Renal pelvis (tissue), 4 donors: ENCODE results near the gene TACC2. TPM values are rescaled to one million over a fixed set of nuclear protein-coding genes. Genes with fewer than 3 reads are reported as not detected.

Experiments
- DNase-seq: peaks from one replicate; pipeline ENCODE4 v3.0.0-alpha.2; 2013
- polyA plus RNA-seq, 3 donors: library from polyadenylated mRNA; unstranded; fragments of 120-200 nt; gene quantifications; one replicate each; pipeline ENCODE4 v1.2.1, GENCODE V29; 2013; ENCODE audit not compliant: insufficient read length in 3 of 3

TACC2 gene
- polyA plus RNA-seq, 3 donors: 45.2 to 55.7 (median 51.4) TPM

DNA sequence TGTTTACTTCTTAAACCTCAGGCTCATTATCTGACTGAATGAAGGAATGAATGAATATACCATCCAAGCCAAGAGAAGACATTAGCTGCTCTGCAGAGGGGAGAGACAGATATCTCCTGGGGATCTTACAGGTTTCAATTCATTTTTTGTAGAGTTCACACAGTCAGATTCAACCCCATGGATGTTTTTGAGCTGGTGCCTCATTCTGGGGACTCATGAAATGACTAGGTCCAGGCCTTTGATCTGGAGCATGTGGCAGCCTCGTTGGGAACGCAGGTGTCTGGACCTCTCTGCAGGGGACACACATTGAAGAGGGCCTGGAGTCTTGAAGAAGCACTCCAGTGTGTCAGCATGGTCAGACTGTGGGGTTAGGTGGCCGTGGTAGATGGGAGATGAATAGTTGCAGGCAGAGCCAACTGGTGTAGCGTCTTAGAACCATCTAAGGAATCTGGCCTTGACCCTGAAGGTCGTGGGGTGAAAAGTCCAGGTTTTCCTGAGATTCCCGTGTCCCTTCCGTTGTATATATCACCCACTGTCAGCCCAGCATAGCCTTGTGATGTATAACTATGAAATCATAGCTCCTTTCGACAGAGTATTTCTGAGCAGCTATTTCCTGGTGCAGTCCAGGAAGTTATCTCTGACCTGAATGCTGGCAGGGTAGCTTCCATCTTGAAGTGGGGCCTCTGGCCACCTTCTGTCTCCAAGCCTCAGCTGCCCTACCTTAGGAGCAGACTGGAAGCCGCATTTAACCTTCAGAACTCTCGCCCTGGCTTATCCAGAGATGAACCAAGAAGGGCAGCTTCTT lies 304.4 kb downstream of the TACC2 start:
- no peak for DNase-seq

DNA sequence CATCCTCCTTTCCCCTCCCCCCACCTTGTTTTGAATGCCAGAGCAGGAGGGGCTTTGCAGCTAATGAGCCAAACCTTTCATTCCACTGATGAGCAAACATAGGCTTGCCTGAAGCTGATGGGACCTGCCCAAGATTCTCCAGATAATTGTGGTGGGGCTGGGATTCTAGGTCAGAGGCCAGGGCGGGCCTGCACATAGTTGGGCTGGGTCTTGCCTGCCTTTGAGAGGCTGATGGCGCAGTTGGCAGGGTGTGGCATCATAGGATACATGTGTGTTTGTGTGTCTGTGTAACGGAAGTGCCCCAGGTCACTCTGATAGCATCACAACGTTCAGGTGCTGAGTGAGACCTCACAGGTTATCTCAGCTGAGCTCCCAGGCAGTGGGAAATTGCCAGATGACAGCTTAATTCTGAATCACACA lies 305.0 kb downstream of the TACC2 start:
- DNase-seq: no peak

DNA sequence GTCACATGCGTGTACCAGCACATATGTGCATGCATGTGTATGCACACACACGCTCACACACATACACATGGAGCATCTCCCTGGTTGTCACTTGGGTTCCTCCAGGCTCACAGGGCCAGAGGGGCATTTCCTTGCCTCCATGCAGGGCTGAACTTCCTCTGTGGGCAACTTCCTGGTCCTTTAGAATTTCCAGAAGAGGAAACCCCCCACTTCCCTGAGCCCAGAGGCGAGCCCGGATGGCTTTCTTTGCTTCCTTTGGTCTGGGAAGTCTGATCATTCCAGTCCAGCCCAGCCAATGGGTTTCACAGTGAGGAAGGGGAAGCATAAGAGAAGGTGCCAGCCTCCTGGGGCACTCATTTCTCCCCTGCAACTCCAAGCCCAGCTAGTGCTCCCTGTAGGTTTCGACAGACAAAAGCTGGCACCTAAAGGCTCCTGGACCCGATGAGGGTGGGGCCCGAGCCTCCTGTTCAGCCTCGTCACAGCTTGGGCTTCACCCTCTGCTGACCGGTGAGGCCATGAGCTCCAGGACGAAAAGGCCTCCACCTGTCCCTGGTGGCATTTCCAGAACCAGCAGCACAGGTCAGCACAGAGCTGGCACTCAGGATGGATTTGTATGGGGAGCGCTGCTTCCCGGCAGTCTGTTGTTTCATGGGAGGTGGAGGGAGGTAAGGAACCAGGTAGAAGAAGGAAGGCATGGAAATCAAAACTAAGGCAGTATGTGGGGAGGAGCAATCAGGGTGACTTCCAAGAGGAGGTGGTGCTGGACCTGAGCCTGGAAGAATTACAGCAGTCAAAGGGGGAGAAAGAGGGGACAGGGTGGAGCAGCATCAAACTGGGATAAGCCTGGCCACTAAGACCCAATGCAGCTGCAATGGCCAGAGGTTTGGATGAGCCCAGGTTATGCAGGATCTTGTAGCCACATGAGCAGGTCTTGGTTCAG lies 305.8 kb downstream of the TACC2 start:
- DNase-seq: no peak

DNA sequence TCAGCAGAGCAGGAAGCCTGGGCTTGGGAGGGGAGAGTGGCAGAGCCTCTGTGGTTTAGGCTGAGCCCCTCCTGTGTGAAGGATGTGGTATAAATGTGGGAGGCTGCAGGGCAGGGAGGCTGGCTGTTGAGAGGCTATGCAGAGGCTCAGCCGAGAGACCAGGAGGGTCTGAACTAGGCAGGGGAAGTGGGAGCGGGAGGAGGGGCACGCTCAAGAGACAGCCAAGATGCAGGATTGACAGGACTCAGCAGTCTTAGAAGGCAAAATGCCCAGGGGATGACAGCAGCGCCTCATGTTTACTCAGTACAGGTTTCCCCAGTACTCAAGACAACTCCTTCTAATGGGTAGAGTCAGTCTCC lies 306.5 kb downstream of the TACC2 start:
- DNase-seq: no peak

DNA sequence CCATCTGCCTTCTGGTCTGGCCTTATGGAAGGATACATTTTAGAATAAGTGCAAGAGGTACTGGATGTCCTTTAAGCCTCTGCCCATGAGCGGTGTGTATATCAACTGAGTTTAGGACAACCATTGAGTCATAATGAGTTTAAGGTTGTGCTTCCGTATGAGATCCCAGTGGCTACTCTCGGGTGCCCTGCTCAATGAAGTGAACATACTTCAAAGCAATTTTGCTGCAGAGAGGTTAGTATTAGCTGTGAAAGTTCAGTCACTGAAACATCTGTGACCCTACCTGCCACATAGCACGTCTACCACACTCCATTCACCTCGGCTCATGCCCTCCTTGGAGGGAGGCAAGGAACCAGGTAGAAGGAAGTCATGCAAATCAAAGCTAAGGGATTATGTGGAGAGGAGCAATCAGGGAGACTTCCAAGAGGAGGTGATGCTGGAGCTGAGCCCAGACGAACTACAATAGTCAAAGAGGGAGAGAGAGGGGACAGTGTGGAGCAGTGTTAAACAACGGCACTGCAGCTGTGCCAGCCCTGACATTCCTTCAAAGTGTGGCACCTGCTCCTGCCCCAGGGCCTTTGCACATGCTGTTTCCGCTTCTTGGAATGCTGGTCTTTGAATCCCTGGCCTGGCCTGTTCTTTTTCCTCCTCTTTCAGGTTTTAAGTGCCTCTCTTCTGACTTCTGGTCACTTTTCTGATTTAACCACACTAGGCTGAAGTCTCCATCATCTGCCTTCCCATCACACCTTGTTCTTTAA lies 307.6 kb downstream of the TACC2 start:
- no peak for DNase-seq

DNA sequence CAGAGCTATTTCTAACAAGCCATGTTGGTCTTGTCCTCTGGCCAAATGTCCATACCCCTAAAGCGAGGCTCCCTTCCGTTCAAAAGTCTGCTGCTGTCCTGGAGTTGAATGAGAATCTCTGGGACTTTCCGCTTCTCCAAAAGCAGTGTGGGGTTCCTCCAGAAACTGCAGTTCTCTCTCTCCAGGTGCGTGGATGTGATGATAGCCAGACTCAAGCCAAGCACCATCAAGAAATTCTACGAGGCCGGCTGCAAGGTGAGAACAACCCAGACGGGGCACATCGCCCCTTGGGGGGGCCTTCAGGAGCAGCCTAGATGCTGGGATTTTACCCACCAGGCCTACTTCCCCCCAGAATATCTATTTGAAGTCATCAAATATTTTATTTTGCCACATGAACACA lies 308.6 kb downstream of the TACC2 start:
- no peak for DNase-seq

DNA sequence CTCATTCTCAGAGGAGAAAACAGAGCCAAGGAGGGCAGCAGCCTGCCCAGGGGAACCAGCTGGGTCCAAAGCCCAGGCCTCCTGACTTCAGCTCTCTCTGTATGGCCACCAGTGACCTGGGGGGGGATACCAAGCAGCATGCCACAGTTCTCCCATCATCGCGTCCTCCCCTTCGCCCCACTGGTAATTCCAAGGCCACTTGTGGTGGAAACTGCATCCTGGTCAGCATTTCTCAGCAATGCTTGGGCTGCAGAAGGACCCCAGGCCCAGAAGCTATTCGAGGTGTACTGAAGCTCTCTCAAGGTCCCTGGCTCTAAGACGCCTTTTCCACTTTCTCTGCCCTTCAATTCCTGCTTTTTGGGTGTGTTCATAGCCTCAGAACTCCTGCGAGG lies 309.2 kb downstream of the TACC2 start:
- DNase-seq: no peak

DNA sequence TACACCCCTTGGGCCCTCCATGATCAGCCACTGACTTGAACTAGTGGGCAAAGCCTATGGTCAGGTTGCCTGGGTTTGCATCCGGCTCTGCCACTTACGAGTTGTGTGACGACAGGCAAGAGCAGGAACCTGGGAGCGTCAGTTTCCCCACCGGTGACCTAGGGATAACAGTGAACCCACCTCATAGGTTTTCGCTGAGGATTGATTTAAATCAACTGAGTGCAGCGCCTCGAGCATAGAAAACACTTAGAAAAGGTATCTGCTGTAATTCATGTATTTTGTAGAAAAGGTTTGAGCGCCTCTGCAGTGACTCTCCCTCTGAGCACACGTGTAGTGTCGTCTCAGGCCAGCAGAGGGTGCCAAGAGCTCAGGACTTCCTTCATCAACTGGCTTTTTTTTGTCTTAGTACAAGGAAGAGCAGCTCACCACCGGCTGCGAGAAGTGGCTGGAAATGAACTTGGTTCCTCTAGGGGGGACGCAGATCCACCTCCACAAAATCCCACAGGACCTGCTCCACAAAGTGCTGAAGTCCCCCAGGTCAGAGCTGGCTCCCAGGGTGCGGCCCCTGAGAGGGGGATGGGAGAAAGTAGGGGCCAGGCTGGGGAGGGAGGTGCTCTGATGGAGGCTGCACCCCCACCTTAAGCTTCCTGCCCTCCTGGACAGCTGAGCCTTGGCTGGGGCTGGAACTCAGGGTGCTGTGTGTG lies 309.8 kb downstream of the TACC2 start:
- DNase-seq: peak; percentile 81

DNA sequence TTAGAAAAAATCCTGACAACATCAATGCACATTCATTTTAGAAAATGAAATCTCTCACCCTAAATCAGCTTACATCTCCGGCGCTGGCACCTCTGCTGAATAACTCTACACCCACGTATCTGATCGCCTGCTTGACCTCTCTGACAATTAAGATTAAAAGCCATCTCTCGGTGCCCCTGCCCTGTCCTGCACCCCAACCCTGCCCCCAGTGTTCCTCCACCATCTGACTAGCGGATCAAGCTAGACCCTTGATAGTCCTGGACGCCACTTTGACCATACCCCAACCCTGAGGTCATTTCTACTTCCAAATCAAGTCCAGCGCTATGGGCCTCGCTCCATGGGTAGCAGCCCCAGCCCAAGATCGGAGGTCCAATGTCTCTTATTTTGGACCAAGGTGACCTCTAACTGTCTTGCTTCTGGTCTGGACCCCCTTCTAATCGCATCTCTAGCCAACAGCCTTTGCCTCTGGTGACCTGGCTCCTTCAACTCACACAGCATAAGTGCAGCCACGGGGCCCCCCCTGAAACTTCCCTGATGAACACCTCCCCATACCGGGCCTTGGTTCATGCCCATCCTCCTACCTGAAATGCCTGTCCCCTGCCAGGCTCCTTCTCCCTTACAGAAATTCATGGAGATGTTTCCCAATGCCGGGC lies 310.6 kb downstream of the TACC2 start:
- DNase-seq: no peak

DNA sequence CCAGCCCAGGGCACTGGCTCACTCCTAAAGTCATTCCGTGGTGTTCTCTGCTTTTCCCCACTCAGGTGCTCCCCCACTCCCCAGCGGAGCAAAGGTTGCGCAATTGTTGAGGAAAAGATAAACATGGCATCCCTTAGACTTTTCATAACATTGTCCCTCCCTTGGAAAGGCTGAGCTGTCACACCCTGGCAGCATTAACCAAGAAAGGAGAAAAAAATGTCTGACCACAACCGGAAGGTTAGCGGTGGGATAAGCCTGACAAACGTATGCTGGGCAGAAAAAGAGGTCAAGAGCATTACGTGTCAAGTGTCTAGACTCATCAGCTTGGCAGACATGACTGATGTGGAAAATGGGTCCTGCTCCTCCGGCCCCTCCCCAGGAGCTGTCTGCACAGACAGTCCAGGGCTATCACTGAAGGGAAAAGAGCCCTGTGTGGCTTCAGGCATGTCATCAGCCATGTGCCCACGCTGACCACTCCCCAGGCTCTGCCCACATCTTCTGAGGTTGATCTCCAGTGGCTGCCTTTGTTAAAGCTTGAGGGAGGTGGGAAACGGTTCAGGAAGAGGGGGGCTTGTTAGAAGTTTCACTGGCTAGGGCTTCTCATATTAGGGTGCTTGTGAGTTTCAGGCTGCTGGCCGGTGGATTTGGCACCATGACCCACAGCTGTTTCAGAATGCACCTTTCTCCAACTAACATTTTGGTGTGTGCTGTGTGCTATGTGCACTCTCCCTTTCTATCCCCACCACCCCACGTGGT lies 312.3 kb downstream of the TACC2 start:
- no peak for DNase-seq

DNA sequence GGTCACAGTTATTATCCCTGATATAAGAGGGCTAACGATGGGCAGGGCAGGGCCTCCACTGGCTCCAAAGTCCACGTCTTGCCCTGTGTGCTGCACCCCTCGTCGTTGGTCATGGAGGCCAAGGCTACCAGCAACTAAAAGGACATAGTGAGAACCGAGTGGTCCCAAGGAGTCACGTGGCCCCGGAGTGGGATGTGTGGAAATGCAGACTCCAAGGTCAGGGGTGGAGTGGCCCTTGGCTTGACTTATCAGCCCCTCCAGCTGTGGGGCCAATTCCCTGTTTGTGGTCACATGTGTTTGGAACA lies 312.8 kb downstream of the TACC2 start:
- no peak for DNase-seq

DNA sequence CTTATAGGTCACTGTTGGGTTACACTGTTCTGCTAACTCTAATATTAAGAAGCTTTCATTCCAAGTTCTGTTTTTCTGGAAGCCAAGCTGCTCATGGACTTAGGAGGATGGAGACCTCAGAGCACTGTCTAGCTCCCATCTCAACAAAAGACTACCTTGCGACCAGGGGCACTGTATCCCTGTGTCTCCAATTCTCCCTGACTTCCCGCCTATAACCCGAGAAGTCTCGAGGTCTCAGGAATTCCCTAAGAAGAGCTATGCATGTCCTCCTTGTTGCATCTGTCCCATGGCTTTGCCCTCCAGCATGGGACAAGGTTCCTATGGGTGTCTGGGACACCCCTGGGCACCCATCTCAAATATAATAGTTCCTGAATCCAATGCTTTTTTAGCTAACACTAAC lies 313.4 kb downstream of the TACC2 start:
- DNase-seq: no peak

DNA sequence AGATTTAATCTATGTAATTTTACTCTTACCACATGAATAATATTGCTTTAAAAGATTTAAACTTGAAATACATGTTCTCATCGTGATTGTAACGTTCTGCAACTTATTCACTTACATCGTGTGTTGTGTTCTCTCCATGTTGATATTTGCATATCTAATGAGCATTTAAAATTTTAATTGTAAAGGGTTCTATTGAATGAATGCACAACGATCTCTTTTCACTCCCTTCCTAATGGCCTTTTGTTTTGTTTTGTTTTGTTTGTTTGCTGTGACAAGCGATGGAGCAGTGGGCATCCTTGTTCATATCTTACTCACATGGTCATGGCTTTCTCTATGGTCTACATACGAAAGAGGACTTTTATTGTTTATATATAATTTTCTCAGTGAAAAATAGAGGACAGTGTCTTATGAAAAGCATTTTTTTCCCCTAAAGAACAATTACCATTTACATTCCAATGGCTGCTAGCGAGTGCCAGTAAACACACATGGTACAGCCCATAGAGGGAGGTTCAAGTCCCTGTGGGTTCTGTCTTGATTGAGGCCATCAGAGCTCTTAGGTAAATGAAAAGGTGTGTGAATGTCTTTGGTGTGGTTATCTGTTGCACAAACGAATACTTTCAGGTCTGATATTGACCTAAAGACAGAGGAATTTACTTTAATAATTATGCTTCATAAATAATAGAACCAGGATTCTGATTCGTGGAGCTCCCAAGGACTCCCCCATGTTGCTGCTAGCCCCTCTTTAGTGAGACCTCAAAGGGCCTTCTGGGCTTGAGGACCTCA lies 314.5 kb downstream of the TACC2 start:
- no peak for DNase-seq

Other genes with a start within 250 kb of the TACC2 start
- gene ATE1, start 61.1 kb upstream of the TACC2 start, polyA plus RNA-seq: 10 to 100 TPM; 35.6 to 41.6 (median 36.7) TPM
- 10 to 100 TPM; 68.1 to 83.5 (median 79.0) TPM for gene NSMCE4A, start 13.9 kb upstream of the TACC2 start, polyA plus RNA-seq